ENCODE measurements around the gene OAF. TPM values are rescaled to one million over a fixed set of nuclear protein-coding genes. Genes with fewer than 3 reads are reported as not detected.

Gene OAF
- polyA plus RNA-seq, 2 of the 4 experiments (the other 2 are of a cell fraction), result 3.0 to 3.8 TPM

GRCh38 chr11:120211522-120212258, 858 bp downstream of the OAF start:
- Histone ChIP-seq H3K4me1 (peaks cover 13% of the 10 kb centered on the region; the same call in 2 of the 3 replicates), H3K9me3 (no peaks in the 10 kb centered on the region), H3K27ac (peak overlapping the region; percentile 71 to 91), H3K4me2 (peak overlapping the region; percentile 78), H3K4me3 (peak overlapping the region; percentile 82)
- WGBS (ENCODE audit: missing lambda C conversion rate), result 53% methylated on average over 6 of the region's 18 CpGs
- FAIRE-seq, result no peak
- no peak for DNase-seq (ENCODE audit: low read depth in 1 of 2, low spot score in 1 of 2)
- TF ChIP-seq, protein P1, sequence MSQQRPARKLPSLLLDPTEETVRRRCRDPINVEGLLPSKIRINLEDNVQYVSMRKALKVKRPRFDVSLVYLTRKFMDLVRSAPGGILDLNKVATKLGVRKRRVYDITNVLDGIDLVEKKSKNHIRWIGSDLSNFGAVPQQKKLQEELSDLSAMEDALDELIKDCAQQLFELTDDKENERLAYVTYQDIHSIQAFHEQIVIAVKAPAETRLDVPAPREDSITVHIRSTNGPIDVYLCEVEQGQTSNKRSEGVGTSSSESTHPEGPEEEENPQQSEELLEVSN (IDR thresholded peaks at IDR 0.05; ENCODE audit: borderline replicate concordance, low read depth), result no peak
- TF ChIP-seq RCOR1 (IDR thresholded peaks at IDR 0.05; ENCODE audit: low read depth, low read length) (no peak), FOSB (CRISPR knock-in tag; IDR thresholded peaks at IDR 0.05) (no peak)
- POLR2A ChIA-PET, result no interaction called here
- CTCF ChIA-PET, result interaction anchor here (0.6 to 2.0 kb wide), 4 partner anchors 18 to 91 kb away, joined by 3 to 6 read pairs (median 4); no protein-coding TSS in a partner anchor
- peak; percentile 17 to 28; a peak in 4 of 6 replicates for ATAC-seq

- ChIA-PET CTCF (interaction anchor here (1.0 to 5.0 kb wide), 4 partner anchors 17 to 90 kb away, joined by 3 to 27 read pairs (median 6); no protein-coding TSS in a partner anchor), POLR2A (no interaction called here)
- H3K27ac ChIP-seq, result no peak overlapping the region
- H3K9me3 ChIP-seq, result no peaks in the 10 kb centered on the region
- ATAC-seq (no peak), FAIRE-seq (no peak), DNase-seq (ENCODE audit: low read depth in 1 of 2, low spot score in 1 of 2) (no peak)
- H3K4me3 ChIP-seq, result no peak overlapping the region
- H3K4me1 ChIP-seq, result peaks cover 13% of the 10 kb centered on the region; the same call in 2 of the 3 replicates
- peak overlapping the region; percentile 78; the same call in 2 of the 3 replicates for H3K4me2 ChIP-seq
- no peak for TF ChIP-seq RFX5 (IDR thresholded peaks at IDR 0.05)
- TF ChIP-seq NPAS2 (CRISPR knock-in tag; IDR thresholded peaks at IDR 0.05; ENCODE audit: borderline replicate concordance), result no peak
- TF ChIP-seq CBX2 (IDR thresholded peaks at IDR 0.05; ENCODE audit: borderline replicate concordance, low read depth), result no peak
- no peak for TF ChIP-seq EHMT2 (IDR thresholded peaks at IDR 0.05; ENCODE audit: low read depth)
- no peak for TF ChIP-seq HEYL (CRISPR knock-in tag; IDR thresholded peaks at IDR 0.05)
- no peak for TF ChIP-seq GATA3 (IDR thresholded peaks at IDR 0.05; ENCODE audit: borderline replicate concordance)
- TF ChIP-seq EHF (CRISPR knock-in tag; IDR thresholded peaks at IDR 0.05), result no peak
- no peak for TF ChIP-seq BHLHE40 (IDR thresholded peaks at IDR 0.05; ENCODE audit: low read depth, low read length)
- TF ChIP-seq ZFP36 (IDR thresholded peaks at IDR 0.05; ENCODE audit: borderline replicate concordance, partially characterized antibody), result no peak
- TF ChIP-seq SMC3 (IDR thresholded peaks at IDR 0.05), result no peak
- no peak for TF ChIP-seq JUN (IDR thresholded peaks at IDR 0.05)
- TF ChIP-seq RNF2 (IDR thresholded peaks at IDR 0.05; ENCODE audit: borderline replicate concordance, low read depth), result no peak
- WGBS (ENCODE audit: missing lambda C conversion rate), result 89% methylated on average over 8 of the region's 13 CpGs
These were observed 1.5 kb downstream of the OAF start for GRCh38 chr11:120212259-120212878.

DNA sequence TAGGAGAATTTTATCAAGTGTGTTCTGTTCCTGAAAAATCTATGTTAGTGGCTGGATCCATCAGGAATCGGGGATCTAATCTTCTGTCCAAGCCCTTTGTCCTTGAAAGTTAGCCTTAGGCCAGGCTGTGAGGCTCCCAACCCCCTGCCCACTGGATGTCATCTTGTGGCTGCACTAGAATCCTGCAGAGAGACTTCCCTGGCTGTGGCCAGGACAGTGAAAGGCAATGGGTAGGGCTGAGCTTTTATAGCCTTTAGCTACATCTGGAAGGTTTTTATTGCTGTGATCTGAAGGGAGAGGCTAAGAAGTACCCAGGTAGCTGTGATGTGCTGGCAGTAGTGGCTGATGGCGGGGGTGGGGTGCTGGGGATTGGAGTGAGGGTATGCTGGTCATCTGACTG, 2.1 kb downstream of the OAF start:
- H3K4me3 ChIP-seq, result no peak overlapping the region
- ATAC-seq, result no peak

More for the DNA sequence above, 2.1 kb downstream of the OAF start:
- DNase-seq (ENCODE audit: low read depth in 1 of 2, low spot score in 1 of 2) (no peak), FAIRE-seq (no peak)
- H3K27ac ChIP-seq, result no peak overlapping the region
- peaks cover 13% of the 10 kb centered on the region; the same call in 2 of the 3 replicates for H3K4me1 ChIP-seq
- WGBS (ENCODE audit: missing lambda C conversion rate), result 90% methylated on average over 2 of the region's 2 CpGs
- no peaks in the 10 kb centered on the region for H3K9me3 ChIP-seq
- POLR2A ChIA-PET, result no interaction called here
- no peak overlapping the region for H3K4me2 ChIP-seq
- CTCF ChIA-PET, result interaction anchor here (1.0 to 5.0 kb wide), 5 partner anchors 18 to 89 kb away, joined by 3 to 27 read pairs (median 5); no protein-coding TSS in a partner anchor
- TF ChIP-seq FOSL2 (IDR thresholded peaks at IDR 0.05) (no peak), FOSL2 (CRISPR knock-in tag; IDR thresholded peaks at IDR 0.05) (no peak), JUNB (IDR thresholded peaks at IDR 0.05) (no peak), ZSCAN20 (CRISPR knock-in tag; IDR thresholded peaks at IDR 0.05) (no peak), POLR2AphosphoS2 (conservative IDR thresholded peaks at IDR 0.05; ENCODE audit: low read length) (no peak), MAX (IDR thresholded peaks at IDR 0.05) (no peak), JUN (IDR thresholded peaks at IDR 0.05) (no peak), MYC (IDR thresholded peaks at IDR 0.05; ENCODE audit: borderline replicate concordance, low read length) (no peak), TFCP2L1 (CRISPR knock-in tag; IDR thresholded peaks at IDR 0.05) (no peak), CEBPB (IDR thresholded peaks at IDR 0.05) (no peak), ZC3H11A (IDR thresholded peaks at IDR 0.05) (no peak), HOXA7 (CRISPR knock-in tag; IDR thresholded peaks at IDR 0.05) (no peak)
- TF ChIP-seq, protein P1 (IDR thresholded peaks at IDR 0.05; ENCODE audit: borderline replicate concordance, low read depth), result no peak
- TF ChIP-seq, protein P2, sequence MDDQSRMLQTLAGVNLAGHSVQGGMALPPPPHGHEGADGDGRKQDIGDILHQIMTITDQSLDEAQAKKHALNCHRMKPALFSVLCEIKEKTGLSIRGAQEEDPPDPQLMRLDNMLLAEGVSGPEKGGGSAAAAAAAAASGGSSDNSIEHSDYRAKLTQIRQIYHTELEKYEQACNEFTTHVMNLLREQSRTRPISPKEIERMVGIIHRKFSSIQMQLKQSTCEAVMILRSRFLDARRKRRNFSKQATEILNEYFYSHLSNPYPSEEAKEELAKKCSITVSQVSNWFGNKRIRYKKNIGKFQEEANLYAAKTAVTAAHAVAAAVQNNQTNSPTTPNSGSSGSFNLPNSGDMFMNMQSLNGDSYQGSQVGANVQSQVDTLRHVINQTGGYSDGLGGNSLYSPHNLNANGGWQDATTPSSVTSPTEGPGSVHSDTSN (IDR thresholded peaks at IDR 0.05), result no peak

Data from A549 (cell line).